ENCODE measurements around the gene EXOC6B. TPM values are rescaled to one million over a fixed set of nuclear protein-coding genes. Genes with fewer than 3 reads are reported as not detected.

The EXOC6B gene
- total RNA-seq, 4 donors from 2014 or later = 14.6 to 49.6 (median 19.3) TPM

DNA sequence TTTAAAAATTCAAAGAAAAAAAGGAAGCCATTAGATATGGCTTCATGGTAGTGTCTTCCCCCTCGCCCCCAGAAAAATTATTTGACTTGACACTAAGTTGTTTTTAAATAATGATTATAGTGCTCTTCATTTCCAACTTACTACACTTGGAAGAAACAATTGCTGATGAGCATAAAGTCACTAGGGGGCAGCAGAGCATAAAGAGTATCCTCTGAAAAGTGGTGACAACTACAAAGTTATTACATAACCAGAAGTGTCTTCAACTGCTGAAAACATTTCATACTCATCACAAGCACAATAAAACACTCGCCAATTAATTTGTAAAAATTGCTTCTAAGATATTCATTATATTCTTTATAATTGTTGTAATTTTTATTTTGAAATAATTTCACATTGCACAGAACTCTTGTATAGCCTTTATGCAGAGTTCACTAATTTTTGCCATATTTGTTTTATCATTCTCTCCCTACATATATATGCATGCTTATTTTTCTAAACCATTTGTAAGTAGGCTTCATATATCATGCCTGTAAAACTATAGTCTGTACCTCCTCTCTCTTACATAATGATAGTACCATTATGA is 54.9 kb downstream of the EXOC6B start:
- Histone ChIP-seq H3K9me3 (no peaks in the 10 kb centered on the region), H3K27ac (no peak overlapping the region), H3K36me3 (no peaks in the 10 kb centered on the region), H3K27me3 (no peaks in the 10 kb centered on the region), H3K4me3 (no peak overlapping the region), H3K4me1 (no peaks in the 10 kb centered on the region)
- intact Hi-C loops (cut with DNase I; ENCODE audit: low total_unique reads) (loop anchor here (1.0 kb wide), 3 partner anchors 55 to 116 kb away; partner anchors contain the start of genes EXOC6B and SPR), in situ Hi-C loops (cut with MboI; ENCODE audit: low sequenced_read_pairs in 4 of 4) (loop anchor here in 2 of 4 donors (5.0 kb wide), 2 partner anchors 86 to 96 kb away; no protein-coding TSS in a partner anchor)
- TF ChIP-seq, protein P1, sequence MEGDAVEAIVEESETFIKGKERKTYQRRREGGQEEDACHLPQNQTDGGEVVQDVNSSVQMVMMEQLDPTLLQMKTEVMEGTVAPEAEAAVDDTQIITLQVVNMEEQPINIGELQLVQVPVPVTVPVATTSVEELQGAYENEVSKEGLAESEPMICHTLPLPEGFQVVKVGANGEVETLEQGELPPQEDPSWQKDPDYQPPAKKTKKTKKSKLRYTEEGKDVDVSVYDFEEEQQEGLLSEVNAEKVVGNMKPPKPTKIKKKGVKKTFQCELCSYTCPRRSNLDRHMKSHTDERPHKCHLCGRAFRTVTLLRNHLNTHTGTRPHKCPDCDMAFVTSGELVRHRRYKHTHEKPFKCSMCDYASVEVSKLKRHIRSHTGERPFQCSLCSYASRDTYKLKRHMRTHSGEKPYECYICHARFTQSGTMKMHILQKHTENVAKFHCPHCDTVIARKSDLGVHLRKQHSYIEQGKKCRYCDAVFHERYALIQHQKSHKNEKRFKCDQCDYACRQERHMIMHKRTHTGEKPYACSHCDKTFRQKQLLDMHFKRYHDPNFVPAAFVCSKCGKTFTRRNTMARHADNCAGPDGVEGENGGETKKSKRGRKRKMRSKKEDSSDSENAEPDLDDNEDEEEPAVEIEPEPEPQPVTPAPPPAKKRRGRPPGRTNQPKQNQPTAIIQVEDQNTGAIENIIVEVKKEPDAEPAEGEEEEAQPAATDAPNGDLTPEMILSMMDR (IDR thresholded peaks at IDR 0.05 in 4 of 5, conservative IDR thresholded peaks at IDR 0.05 in 1 of 5) = peak; percentile 65 to 91 (median 85)
- no peak for TF ChIP-seq POLR2A (IDR thresholded peaks at IDR 0.05)
- DNase-seq (peak in 1 of 2 donors; percentile 31), ATAC-seq (peak; percentile 58 to 85)

DNA sequence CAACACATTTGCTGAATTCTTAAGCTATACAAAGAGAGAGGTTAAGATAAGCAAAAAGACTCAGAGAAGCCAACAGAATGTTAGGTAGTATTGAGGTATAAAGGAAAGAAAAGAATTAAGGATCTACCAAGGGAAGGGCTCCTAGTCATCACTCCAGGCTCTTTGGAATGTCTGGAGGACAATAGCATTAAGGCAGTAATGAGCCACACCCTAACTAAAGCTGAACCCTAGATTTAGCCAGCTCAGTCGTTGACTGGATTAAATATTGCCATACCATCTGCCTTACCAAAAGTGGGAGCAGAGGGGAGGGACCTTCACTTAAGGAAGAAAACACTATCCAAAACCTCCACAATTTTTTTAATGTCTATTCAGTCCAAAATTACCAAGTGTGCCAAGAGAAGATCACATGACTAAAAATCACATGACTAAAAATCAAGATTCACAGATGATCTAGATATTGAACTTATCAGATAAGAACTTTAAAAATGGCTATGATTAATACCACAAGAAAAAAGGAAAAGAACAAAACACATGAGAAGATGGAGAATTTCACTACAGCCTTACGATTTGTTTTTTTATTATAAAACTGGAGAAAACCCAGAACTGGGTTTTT is 59.7 kb downstream of the EXOC6B start:
- no peaks in the 10 kb centered on the region for H3K27me3 ChIP-seq
- ATAC-seq (no peak), DNase-seq (no peak)
- no peak overlapping the region for H3K27ac ChIP-seq
- intact Hi-C loops (cut with DNase I; ENCODE audit: low total_unique reads) (no loop called here), in situ Hi-C loops (cut with MboI; ENCODE audit: low sequenced_read_pairs in 4 of 4) (loop anchor here in 1 of 4 donors (5.0 kb wide), 1 partner anchor 91 kb away; no protein-coding TSS in a partner anchor)
- H3K36me3 ChIP-seq = no peaks in the 10 kb centered on the region
- TF ChIP-seq, protein P1 (IDR thresholded peaks at IDR 0.05 in 4 of 5, conservative IDR thresholded peaks at IDR 0.05 in 1 of 5) = no peak
- TF ChIP-seq POLR2A (IDR thresholded peaks at IDR 0.05) = no peak
- H3K4me1 ChIP-seq = no peaks in the 10 kb centered on the region
- no peak overlapping the region for H3K4me3 ChIP-seq
- H3K9me3 ChIP-seq = no peaks in the 10 kb centered on the region

DNA sequence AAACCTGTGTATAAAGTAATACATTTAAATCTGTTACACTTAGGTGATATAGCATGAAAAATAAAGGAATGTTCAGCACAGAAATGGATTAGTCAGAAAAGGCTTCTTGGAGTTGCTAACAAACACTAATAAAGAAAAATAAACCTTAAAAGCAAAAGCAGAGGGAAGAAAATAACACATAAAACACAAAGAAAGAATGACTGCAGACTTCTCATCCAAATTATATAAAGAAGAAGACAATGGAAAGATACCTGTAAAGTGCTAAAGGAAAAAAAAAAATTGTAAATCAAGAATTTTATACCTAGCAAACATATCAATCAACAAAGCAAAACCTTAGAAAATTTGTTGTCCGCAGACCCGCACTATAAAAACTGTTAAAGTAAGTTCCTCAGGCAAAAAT is 63.6 kb downstream of the EXOC6B start:
- no peak overlapping the region for H3K27ac ChIP-seq
- no peaks in the 10 kb centered on the region for H3K27me3 ChIP-seq
- DNase-seq = no peak
- no peak overlapping the region for H3K4me3 ChIP-seq
- TF ChIP-seq, protein P1 (IDR thresholded peaks at IDR 0.05 in 4 of 5, conservative IDR thresholded peaks at IDR 0.05 in 1 of 5) = no peak
- TF ChIP-seq POLR2A (IDR thresholded peaks at IDR 0.05) = no peak
- H3K4me1 ChIP-seq = no peaks in the 10 kb centered on the region
- in situ Hi-C loops (cut with MboI; ENCODE audit: low sequenced_read_pairs in 4 of 4) = loop anchor here in 1 of 4 donors (5.0 kb wide), 1 partner anchor 105 kb away; no protein-coding TSS in a partner anchor
- no peaks in the 10 kb centered on the region for H3K9me3 ChIP-seq
- no peaks in the 10 kb centered on the region for H3K36me3 ChIP-seq
- no peak for ATAC-seq
- intact Hi-C loops (cut with DNase I; ENCODE audit: low total_unique reads) = no loop called here

DNA sequence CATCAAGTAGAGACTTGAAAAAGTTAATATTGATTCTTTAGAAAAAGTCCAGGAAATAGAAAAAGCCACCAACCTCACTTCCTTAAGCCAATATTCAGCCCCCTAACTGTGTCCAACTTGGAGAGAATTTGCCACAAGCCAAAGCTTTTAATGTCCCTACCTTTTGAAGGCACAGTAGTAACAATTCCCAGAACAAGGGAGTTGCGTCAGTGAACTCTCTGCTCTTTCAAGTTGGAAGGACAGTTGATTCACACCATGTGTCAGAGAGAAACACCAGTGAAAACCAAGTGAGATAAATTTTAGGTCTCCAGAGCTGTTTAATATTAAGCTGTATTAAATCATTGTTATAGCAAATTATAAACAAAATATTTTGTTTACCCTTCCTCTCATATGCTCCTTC is 66.1 kb downstream of the EXOC6B start:
- DNase-seq = no peak
- no peaks in the 10 kb centered on the region for H3K9me3 ChIP-seq
- H3K36me3 ChIP-seq = no peaks in the 10 kb centered on the region
- intact Hi-C loops (cut with DNase I; ENCODE audit: low total_unique reads) = no loop called here
- peaks cover 0 to 7% of the 10 kb centered on the region in 2 donors for H3K4me1 ChIP-seq
- no peak overlapping the region for H3K27ac ChIP-seq
- H3K4me3 ChIP-seq = no peak overlapping the region
- no peaks in the 10 kb centered on the region for H3K27me3 ChIP-seq
- in situ Hi-C loops (cut with MboI; ENCODE audit: low sequenced_read_pairs in 4 of 4) = loop anchor here in 1 of 4 donors (5.0 kb wide), 1 partner anchor 108 kb away; no protein-coding TSS in a partner anchor
- ATAC-seq = no peak
- no peak for TF ChIP-seq POLR2A (IDR thresholded peaks at IDR 0.05)
- TF ChIP-seq, protein P1 (IDR thresholded peaks at IDR 0.05 in 4 of 5, conservative IDR thresholded peaks at IDR 0.05 in 1 of 5) = no peak

All from gastrocnemius medialis (tissue), 4 donors.